ENCODE results near the gene SPOCK1. TPM values are rescaled to one million over a fixed set of nuclear protein-coding genes. Genes with fewer than 3 reads are reported as not detected.
"Not testable (repeated sequence)": the region's sequence is repeated elsewhere in the genome, so short reads cannot be mapped to it uniquely, and the experiment has no call there.

SPOCK1 gene
- total RNA-seq, 2 donors from 2014 or later: 2.1 to 8.5 TPM

DNA sequence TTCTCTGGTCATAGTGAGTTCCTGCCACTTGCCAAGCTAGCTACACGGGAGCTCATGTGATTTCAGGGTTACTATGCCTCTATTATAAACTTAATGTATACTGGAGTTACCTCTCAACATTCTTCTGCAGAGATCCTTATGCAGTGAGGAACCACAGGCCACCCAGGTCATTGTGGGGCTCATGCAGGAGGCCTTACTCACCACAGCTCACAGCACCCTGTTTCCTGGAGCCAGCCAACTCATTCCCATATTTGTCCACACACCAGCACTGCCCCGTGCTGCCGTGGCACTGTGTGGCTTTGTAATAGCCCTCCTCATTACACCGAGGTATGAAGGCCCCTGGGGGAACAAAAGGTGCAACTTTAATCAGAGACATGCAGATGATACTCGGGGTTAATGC is 520.0 kb downstream of the SPOCK1 start:
- intact Hi-C loops (cut with DNase I): no loop called here
- Histone ChIP-seq H3K36me3 (no peaks in the 10 kb centered on the region), H3K4me1 (no peaks in the 10 kb centered on the region), H3K4me3 (no peak overlapping the region), H3K27me3 (no peaks in the 10 kb centered on the region), H3K9me3 (no peaks in the 10 kb centered on the region), H3K27ac (no peak overlapping the region), H3K9ac (ENCODE audit: low read depth in 2 of 2, low read length in 2 of 2) (no peak overlapping the region)
- TF ChIP-seq, protein P1, sequence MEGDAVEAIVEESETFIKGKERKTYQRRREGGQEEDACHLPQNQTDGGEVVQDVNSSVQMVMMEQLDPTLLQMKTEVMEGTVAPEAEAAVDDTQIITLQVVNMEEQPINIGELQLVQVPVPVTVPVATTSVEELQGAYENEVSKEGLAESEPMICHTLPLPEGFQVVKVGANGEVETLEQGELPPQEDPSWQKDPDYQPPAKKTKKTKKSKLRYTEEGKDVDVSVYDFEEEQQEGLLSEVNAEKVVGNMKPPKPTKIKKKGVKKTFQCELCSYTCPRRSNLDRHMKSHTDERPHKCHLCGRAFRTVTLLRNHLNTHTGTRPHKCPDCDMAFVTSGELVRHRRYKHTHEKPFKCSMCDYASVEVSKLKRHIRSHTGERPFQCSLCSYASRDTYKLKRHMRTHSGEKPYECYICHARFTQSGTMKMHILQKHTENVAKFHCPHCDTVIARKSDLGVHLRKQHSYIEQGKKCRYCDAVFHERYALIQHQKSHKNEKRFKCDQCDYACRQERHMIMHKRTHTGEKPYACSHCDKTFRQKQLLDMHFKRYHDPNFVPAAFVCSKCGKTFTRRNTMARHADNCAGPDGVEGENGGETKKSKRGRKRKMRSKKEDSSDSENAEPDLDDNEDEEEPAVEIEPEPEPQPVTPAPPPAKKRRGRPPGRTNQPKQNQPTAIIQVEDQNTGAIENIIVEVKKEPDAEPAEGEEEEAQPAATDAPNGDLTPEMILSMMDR (IDR thresholded peaks at IDR 0.05): no peak
- no peak for DNase-seq

DNA sequence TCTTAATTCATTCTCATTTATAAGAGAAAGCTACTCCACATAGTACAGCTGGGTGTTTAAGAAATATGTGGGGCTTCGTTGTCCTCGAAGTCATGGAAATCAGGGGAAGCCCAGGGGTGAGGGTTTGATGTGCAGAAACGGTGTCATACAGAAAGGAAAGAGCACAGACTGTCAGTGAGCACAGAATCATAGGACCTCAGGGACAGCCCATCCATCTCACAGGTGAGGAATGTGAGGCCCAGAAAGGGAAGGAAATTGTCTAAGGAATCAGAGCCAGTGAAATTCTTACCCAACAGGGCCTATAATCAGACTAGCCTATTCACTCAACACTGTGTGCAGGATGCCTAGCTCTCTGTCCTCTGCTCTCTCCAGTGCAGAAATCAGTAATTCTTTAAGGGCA is 535.6 kb downstream of the SPOCK1 start:
- TF ChIP-seq, protein P1 (IDR thresholded peaks at IDR 0.05): no peak
- Histone ChIP-seq H3K36me3 (no peaks in the 10 kb centered on the region), H3K9me3 (no peaks in the 10 kb centered on the region), H3K4me3 (no peak overlapping the region), H3K9ac (ENCODE audit: low read depth in 2 of 2, low read length in 2 of 2) (no peak overlapping the region), H3K4me1 (no peaks in the 10 kb centered on the region), H3K27me3 (no peaks in the 10 kb centered on the region), H3K27ac (no peak overlapping the region)
- no peak for DNase-seq
- intact Hi-C loops (cut with DNase I): no loop called here

DNA sequence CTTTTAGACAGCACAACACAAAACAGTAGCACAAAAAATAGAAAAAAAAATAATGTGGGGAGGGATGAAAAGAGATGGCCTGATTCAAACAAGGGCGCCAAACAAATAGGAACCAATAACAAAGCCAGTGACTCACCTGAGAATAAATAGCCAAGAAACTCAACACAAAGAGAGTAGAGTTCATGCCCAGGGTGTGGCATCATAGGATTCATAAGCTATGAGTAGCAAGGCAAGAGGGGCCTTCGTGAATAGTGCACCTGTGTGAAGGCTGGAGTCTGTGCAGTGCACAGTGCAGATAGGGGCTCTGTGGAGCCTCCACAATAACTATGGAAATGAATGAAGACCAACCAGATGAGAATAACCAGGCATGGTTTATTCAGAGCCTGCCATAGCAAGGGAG is 541.7 kb downstream of the SPOCK1 start:
- intact Hi-C loops (cut with DNase I): no loop called here
- H3K9me3 ChIP-seq: no peaks in the 10 kb centered on the region

DNA sequence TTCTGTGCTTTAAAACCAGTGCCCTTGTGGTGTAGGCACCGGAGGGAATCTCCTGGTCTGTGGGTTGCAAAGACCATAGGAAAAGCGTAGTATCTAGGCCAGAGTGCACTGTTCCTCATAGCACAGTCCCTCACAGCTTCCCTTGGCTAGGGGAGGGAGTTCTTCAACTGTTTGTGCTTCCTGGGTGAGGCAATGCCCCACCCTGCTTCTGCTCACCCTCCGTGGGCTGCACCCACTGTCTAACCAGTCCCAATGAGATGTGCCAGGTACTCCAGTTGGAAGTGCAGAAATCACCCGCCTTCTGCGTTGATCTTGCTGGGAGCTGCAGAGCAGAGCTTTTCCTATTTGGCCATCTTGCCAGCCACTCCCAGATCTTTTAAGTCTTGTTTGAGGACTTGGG is 545.0 kb downstream of the SPOCK1 start:
- H3K4me3 ChIP-seq; H3K36me3 ChIP-seq; H3K27ac ChIP-seq; H3K9ac ChIP-seq (ENCODE audit: low read depth in 2 of 2, low read length in 2 of 2); intact Hi-C loops (cut with DNase I); DNase-seq; H3K9me3 ChIP-seq; H3K4me1 ChIP-seq; H3K27me3 ChIP-seq: not testable (repeated sequence)

More for the DNA sequence above, 541.7 kb downstream of the SPOCK1 start:
- H3K9ac ChIP-seq (ENCODE audit: low read depth in 2 of 2, low read length in 2 of 2): no peak overlapping the region
- no peak overlapping the region for H3K27ac ChIP-seq
- no peak for DNase-seq
- no peak overlapping the region for H3K4me3 ChIP-seq
- no peaks in the 10 kb centered on the region for H3K36me3 ChIP-seq
- H3K27me3 ChIP-seq: no peaks in the 10 kb centered on the region
- no peaks in the 10 kb centered on the region for H3K4me1 ChIP-seq
- TF ChIP-seq, protein P1 (IDR thresholded peaks at IDR 0.05): no peak

DNA sequence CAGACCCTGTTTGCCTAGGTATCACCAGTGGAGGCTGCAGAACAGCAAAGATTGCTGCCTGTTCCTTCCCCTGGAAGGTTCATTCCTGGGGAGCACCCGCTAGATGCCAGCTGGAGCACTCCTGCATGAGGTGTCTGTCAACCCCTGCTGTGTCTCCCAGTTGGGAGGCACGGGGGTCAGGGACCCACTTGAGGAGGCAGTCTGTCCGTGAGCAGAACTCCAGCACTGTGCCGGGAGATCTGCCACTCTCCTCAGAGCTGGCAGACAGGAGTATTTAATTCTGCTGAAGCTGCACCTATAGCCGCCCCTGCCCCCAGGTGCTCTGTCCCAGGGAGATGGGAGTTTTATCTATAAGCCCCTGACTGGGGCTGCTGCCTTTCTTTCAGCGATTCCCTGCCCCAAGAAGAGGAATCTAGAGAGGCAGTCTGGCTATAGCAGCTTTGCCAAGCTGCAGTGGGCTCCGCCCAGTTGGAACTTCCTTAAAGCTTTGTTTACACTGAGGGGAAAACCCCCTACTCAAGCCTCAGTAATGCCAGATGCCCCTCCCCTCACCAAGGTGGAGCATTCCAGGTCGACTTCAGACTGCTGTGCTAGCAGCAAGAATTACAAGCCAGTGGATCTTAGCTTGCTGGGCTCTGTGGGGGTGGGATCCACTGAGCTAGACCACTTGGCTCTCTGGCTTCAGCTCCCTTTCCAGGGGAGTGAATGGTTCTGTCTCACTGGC is 545.6 kb downstream of the SPOCK1 start:
- H3K9ac ChIP-seq (ENCODE audit: low read depth in 2 of 2, low read length in 2 of 2); H3K27me3 ChIP-seq; intact Hi-C loops (cut with DNase I); H3K9me3 ChIP-seq; DNase-seq; H3K27ac ChIP-seq; H3K4me3 ChIP-seq; H3K36me3 ChIP-seq; H3K4me1 ChIP-seq: not testable (repeated sequence)

DNA sequence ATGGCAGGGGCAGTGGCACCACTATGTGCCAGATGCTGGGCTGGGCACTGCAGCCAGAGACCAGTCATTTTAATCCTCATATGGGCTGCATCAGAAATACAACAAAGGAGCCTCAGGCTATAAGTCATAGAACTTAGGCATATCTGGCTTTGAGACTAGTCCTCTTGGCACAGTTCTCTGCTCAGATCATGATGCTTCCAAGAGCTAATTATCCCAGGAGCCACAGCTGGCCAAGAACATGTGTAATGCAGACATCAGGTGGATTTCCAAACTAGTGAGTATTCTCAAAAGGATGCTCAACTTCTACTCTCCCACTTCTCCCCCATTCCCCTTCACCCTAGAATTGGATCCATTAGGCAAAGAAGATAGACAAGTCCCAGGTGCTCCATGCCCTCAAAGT is 571.6 kb downstream of the SPOCK1 start:
- TF ChIP-seq, protein P1 (IDR thresholded peaks at IDR 0.05): no peak
- no peaks in the 10 kb centered on the region for H3K4me1 ChIP-seq
- no peaks in the 10 kb centered on the region for H3K27me3 ChIP-seq
- H3K36me3 ChIP-seq: no peaks in the 10 kb centered on the region
- H3K4me3 ChIP-seq: no peak overlapping the region
- no peak overlapping the region for H3K27ac ChIP-seq
- H3K9me3 ChIP-seq: no peaks in the 10 kb centered on the region
- DNase-seq: no peak
- intact Hi-C loops (cut with DNase I): no loop called here
- no peak overlapping the region for H3K9ac ChIP-seq (ENCODE audit: low read depth in 2 of 2, low read length in 2 of 2)
